Neural progenitor cell (in vitro differentiated cells): ENCODE measurements around the gene RHOF.

Experiments
- EZH2 ChIP-seq: fragments of 200-600 bp; sonication (generic); IDR thresholded peaks from 2 replicates; pipeline ENCODE4 v1.6.1; 2017; ENCODE audit warnings: antibody characterized with exemption, mild to moderate bottlenecking, moderate library complexity
- EZH2phosphoT487 ChIP-seq: fragments of 200-600 bp; sonication (generic); IDR thresholded peaks from 2 replicates; pipeline ENCODE4 v1.6.1; 2017; ENCODE audit warnings: antibody characterized with exemption
- TF ChIP-seq, protein P1 (sequence below): fragments of 200-600 bp; sonication (generic); IDR thresholded peaks from 2 replicates; pipeline ENCODE4 v1.5.1; 2017; ENCODE audit warnings: antibody characterized with exemption, mild to moderate bottlenecking

DNA sequence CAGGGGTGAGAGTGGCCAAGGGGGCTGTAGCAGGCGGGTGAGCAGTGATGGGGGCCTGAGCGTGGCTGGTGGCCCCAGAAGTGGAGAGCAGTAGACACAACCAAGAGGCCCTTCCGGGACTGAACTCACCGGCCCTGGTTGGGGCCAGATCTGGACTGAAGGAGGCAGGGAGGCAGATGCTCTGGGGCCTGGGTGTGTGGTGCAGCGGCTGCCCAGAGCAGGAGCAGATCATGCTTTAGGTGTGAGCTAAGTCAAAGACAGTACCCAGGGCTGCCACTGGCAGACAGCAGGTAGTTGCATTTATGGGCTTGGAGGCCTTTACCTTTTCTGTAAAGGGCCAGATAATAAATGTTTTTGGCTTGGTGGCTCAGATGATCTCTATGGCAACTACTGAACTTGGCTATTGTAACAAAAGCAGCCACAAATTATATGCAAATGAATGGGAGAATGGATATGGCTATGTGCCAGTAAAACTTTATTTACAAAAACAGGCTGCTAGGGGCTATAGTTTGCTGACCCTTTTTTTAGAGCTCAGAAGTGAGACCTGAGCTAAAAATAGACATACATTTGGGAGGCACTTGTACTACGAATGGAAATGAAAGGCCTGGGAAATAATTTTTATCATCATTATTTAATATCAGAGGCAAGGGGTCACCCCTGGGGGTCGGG, 35.9 kb upstream of the RHOF start:
- TF ChIP-seq, protein P1, sequence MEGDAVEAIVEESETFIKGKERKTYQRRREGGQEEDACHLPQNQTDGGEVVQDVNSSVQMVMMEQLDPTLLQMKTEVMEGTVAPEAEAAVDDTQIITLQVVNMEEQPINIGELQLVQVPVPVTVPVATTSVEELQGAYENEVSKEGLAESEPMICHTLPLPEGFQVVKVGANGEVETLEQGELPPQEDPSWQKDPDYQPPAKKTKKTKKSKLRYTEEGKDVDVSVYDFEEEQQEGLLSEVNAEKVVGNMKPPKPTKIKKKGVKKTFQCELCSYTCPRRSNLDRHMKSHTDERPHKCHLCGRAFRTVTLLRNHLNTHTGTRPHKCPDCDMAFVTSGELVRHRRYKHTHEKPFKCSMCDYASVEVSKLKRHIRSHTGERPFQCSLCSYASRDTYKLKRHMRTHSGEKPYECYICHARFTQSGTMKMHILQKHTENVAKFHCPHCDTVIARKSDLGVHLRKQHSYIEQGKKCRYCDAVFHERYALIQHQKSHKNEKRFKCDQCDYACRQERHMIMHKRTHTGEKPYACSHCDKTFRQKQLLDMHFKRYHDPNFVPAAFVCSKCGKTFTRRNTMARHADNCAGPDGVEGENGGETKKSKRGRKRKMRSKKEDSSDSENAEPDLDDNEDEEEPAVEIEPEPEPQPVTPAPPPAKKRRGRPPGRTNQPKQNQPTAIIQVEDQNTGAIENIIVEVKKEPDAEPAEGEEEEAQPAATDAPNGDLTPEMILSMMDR: no peak
- no peak for TF ChIP-seq EZH2
- no peak for TF ChIP-seq EZH2phosphoT487
